H7 (cell line): ENCODE results near the gene PTPMT1. TPM values are rescaled to one million over a fixed set of nuclear protein-coding genes. Genes with fewer than 3 reads are reported as not detected.
A peak's percentile ranks its signal among the peaks of the same experiment; 100 is the strongest.
"Not testable (repeated sequence)": the region's sequence is repeated elsewhere in the genome, so short reads cannot be mapped to it uniquely, and the experiment has no call there.

ENCODE experiments used
- DNase-seq: peaks from one replicate; pipeline ENCODE4 v3.0.0; 2012
- H3K27me3 ChIP-seq: 2 replicates; pipeline ENCODE4 v1.6.0; 2011; ENCODE audit warnings: mild to moderate bottlenecking, low read length; ENCODE audit not compliant: control insufficient read depth, insufficient read depth
- H3K36me3 ChIP-seq: replicated peaks from 2 replicates; pipeline ENCODE4 v1.5.1; 2011; ENCODE audit warnings: low read length; ENCODE audit not compliant: control insufficient read depth, insufficient read depth
- H3K4me3 ChIP-seq: 2 replicates; pipeline ENCODE4 v1.5.1; 2011; ENCODE audit warnings: low read depth, mild to moderate bottlenecking, control low read depth, low read length, moderate library complexity; ENCODE audit not compliant: insufficient read depth
- total RNA-seq: library from RNA; depleted of rRNA; stranded (reverse); fragments of >200 nt; shearing (Covaris generic); gene quantifications from 2 replicates; pipeline ENCODE4 v1.2.3, GENCODE V29; 2014

PTPMT1 gene
- total RNA-seq, 1 experiment from 2014 or later, result 83.9 TPM

- Histone ChIP-seq H3K4me3 (no peak overlapping the region), H3K36me3 (no peaks in the 10 kb centered on the region; the same call in 1 of the 2 replicates), H3K27me3 (no peaks in the 10 kb centered on the region)
- no peak for DNase-seq
Measured at GRCh38 chr11:47534704-47535251, 30.6 kb upstream of the PTPMT1 start.

DNA sequence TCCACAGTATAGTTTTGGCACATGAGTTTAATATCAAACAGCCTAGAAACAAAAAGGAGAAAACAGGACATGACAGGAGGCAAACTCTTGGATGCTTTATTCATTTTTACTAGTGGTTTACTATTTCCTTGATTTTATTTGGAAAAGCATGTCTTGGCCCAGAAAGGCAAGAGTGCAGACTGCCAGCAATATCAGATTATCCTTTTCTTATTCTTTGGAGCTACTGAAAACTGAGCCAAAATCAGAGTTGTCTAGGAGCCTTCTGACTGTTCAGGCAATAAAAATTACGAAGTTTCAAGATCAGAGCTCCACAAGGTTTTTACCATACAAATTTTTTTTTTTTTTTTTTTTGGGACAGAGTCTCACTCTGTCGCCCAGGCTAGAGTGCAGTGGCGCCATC, 28.5 kb upstream of the PTPMT1 start:
- Histone ChIP-seq H3K36me3 (no peaks in the 10 kb centered on the region), H3K27me3 (no peaks in the 10 kb centered on the region), H3K4me3 (no peak overlapping the region)
- DNase-seq, result no peak

- no peak for DNase-seq
- no peaks in the 10 kb centered on the region for H3K27me3 ChIP-seq
- H3K4me3 ChIP-seq, result no peak overlapping the region
- H3K36me3 ChIP-seq, result no peaks in the 10 kb centered on the region
Measured at GRCh38 chr11:47538741-47539565, 26.4 kb upstream of the PTPMT1 start.

DNA sequence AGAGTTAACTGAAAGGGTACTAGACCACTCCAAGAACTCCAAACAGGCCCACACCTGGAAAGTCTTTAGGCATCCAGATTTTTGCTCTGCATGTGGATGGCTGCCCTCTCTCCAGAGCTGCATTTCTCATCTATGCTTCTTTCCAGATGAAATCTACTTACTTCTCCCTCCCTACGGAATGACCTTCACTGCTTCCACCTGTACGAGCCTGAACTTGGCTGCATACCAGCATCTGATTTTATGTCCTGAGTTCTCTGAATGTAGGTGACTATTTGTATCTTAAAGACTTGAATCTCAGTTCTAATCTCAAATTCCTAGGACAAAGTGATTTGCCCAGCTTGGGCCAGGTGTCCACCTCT, 25.7 kb upstream of the PTPMT1 start:
- Histone ChIP-seq H3K4me3 (no peak overlapping the region), H3K27me3 (no peaks in the 10 kb centered on the region), H3K36me3 (no peaks in the 10 kb centered on the region)
- no peak for DNase-seq

- H3K36me3 ChIP-seq, result no peaks in the 10 kb centered on the region
- no peak overlapping the region for H3K4me3 ChIP-seq
- no peaks in the 10 kb centered on the region for H3K27me3 ChIP-seq
- no peak for DNase-seq
Measured at GRCh38 chr11:47541070-47541469, 24.3 kb upstream of the PTPMT1 start.

DNA sequence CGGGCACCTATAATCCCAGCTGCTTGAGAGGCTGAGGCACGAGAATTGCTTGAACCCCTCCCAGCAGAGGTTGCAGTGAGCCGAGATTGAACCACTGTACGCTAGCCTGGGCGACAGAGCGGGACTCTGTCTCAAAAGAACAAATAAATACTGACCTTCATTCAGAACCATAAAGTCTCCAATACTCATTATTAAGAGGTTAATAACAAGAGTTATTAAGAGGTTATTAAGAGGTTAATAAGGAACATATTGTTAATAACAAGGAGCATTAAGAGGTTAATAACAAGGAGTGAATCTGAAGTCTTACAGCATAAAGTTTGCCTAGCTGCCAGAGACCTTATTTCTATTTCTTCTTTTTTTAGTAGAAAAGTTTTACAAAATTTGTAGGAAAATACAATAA, 20.1 kb upstream of the PTPMT1 start:
- no peaks in the 10 kb centered on the region for H3K27me3 ChIP-seq
- H3K36me3 ChIP-seq, result no peaks in the 10 kb centered on the region
- no peak overlapping the region for H3K4me3 ChIP-seq
- no peak for DNase-seq

DNA sequence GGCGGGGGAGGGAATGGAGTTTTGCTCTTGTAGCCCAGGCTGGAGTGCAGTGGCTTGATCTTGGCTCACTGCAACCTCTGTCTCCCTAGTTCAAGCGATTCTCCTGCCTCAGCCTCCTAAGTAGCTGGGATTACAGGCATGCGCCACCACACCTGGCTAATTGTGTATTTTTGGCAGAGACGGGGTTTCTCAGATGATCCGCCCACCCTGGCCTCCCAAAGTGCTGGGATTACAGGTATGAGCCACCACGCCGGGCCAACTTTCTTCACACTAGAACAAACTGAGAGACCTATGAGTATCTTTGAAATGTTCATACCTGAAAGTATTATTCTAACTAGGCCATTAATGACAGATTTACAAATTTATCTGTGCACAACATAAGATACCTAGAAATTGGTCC, 19.1 kb upstream of the PTPMT1 start:
- not testable (repeated sequence) for DNase-seq, H3K36me3 ChIP-seq, H3K27me3 ChIP-seq, H3K4me3 ChIP-seq

GRCh38 chr11:47550288-47551047, 14.9 kb upstream of the PTPMT1 start:
- Histone ChIP-seq H3K4me3 (no peak overlapping the region), H3K36me3 (no peaks in the 10 kb centered on the region), H3K27me3 (no peaks in the 10 kb centered on the region)
- DNase-seq, result no peak

DNA sequence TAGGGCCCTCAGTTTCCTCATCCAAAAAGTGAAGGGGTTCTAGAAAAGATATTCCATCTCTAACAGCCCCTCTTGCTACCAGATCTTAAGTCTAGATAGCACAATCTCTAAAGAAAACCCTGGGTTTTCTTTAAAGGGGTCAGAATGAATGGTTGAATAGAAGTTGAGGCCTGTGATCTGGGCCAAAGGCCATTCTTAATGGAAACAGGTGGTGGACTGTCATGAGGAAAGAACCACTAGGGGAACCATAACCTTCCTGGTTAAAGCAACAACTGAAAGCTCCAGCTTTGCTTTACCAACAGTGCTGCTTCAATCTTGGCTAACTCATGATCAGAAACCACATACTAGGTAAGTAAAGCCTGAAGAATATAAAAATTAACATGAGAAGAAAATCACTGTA, 14.3 kb upstream of the PTPMT1 start:
- no peaks in the 10 kb centered on the region for H3K27me3 ChIP-seq
- no peaks in the 10 kb centered on the region for H3K36me3 ChIP-seq
- peak; percentile 47 for DNase-seq
- no peak overlapping the region for H3K4me3 ChIP-seq

DNA sequence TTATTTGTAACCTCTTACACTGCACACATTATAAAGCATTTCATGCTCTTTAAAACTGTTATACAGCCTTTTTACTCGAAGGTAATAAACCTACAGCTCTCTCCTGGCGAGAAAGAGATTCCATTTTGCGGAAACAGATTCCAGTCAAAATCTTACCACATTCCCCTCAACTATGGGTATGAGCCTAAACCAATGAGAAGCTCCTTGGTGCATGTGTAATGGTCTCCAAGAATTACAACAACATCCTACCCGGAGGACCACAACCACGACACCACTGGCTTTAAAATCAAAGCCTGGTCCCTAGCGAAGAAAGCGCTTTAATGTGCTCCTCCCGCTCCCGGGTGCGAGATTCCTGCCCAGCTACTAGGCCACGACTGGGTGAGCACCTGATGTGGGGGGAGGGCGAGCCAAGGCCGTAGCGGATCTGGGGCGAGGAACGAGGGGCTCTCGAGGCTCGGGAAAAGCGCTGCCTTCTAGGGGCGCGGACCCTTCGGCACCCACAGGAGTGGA, 13.3 kb upstream of the PTPMT1 start:
- Histone ChIP-seq H3K4me3 (peak overlapping the region; percentile 99), H3K36me3 (no peaks in the 10 kb centered on the region), H3K27me3 (no peaks in the 10 kb centered on the region)
- peak; percentile 51 for DNase-seq

DNA sequence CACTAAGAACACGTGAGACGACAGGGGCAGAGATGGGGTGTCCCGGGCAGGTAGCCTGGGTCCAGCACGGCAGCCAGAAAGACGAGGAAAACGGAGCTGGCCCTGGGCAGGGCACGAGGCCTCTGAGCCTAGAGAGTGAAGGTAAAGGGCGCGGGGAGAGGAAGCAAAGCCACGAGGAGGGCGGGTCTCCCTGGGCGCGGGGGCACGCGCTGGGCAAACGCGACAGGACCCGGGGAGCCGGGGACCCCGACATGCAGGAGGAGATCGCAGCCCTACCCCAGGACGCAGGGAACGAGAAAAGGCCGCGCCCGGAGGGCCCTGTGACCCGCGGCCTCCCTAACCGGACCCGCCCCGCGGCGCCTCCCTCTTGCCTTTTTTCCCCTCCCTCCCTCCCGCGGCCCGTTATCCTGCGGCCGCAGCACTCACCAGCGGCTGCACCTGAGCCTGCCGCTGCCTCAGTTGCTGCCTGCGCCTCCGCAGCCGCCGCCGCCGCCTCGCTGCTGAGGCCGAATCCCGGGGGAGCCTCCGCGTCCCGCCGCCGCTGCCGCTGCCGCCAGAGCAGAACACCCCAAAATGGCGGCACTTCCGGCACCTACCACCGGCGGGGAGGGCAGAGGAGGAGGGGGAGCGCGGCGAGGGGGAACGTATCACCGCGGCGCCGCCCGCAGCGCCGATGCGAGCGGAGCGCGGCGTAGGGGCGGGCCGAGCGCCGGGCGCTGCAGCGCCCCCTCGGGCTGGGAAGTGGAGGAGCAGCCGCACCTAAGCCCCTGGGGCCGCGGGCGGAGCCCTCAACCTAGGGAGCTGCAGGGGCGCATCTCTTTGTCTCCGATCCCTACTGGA, 12.6 kb upstream of the PTPMT1 start, which contains the start of gene CELF1:
Gene CELF1 (minus strand): TSS at position 567 of the 840 bp plus-strand sequence. CDS start 53,609 bp downstream, outside the sequence.
- H3K4me3 ChIP-seq, result peak within 1 kb of the TSS; percentile 99
- H3K27me3 ChIP-seq, result no peaks in the 10 kb centered on the region
- DNase-seq, result peak; percentile 93
- no peaks in the 10 kb centered on the region for H3K36me3 ChIP-seq

- no peaks in the 10 kb centered on the region for H3K36me3 ChIP-seq
- no peaks in the 10 kb centered on the region for H3K27me3 ChIP-seq
- peak overlapping the region; percentile 99 for H3K4me3 ChIP-seq
- no peak for DNase-seq
Measured at GRCh38 chr11:47553406-47553743, 12.0 kb upstream of the PTPMT1 start.

- H3K36me3 ChIP-seq, DNase-seq, H3K4me3 ChIP-seq, H3K27me3 ChIP-seq: not testable (repeated sequence)
Measured at GRCh38 chr11:47557004-47557403, 8.4 kb upstream of the PTPMT1 start.

GRCh38 chr11:47558695-47559094, 6.7 kb upstream of the PTPMT1 start:
- no peaks in the 10 kb centered on the region for H3K27me3 ChIP-seq
- H3K4me3 ChIP-seq, result no peak overlapping the region
- DNase-seq, result no peak
- H3K36me3 ChIP-seq, result no peaks in the 10 kb centered on the region
